HT1080 (cell line): ENCODE data around the gene MMP15. TPM values are rescaled to one million over a fixed set of nuclear protein-coding genes. Genes with fewer than 3 reads are reported as not detected.
"Not testable (repeated sequence)": the region's sequence is repeated elsewhere in the genome, so short reads cannot be mapped to it uniquely, and the experiment has no call there.

Source experiments
- DNase-seq: peaks from one replicate; pipeline ENCODE4 v3.0.0-alpha.2; 2015; ENCODE audit warnings: low read depth
- total RNA-seq: library from RNA; depleted of rRNA; stranded (reverse); fragments of >200 nt; shearing (Covaris generic); gene quantifications from 2 replicates; pipeline ENCODE4 v1.2.3, GENCODE V29; 2014

Gene MMP15
- total RNA-seq, 1 experiment from 2014 or later = 3.6 TPM

GRCh38 chr16:58047557-58048348, 22.2 kb downstream of the MMP15 start:
- no peak for DNase-seq

GRCh38 chr16:58048494-58049231, 23.1 kb downstream of the MMP15 start:
- DNase-seq = no peak

GRCh38 chr16:58049232-58050185, 24.0 kb downstream of the MMP15 start:
- DNase-seq = no peak

- DNase-seq = no peak
Observed at GRCh38 chr16:58051296-58051695, 25.7 kb downstream of the MMP15 start.

- no peak for DNase-seq
Observed at GRCh38 chr16:58051821-58052603, 26.5 kb downstream of the MMP15 start.

GRCh38 chr16:58053682-58054005, 28.1 kb downstream of the MMP15 start:
- DNase-seq = no peak

GRCh38 chr16:58054289-58054688, 28.7 kb downstream of the MMP15 start:
- DNase-seq = no peak

- DNase-seq = no peak
Observed at GRCh38 chr16:58056580-58056979, 31.0 kb downstream of the MMP15 start.

GRCh38 chr16:58057121-58057520, 31.6 kb downstream of the MMP15 start:
- DNase-seq = no peak

- DNase-seq = no peak
Observed at GRCh38 chr16:58057784-58058183, 32.2 kb downstream of the MMP15 start.

GRCh38 chr16:58062821-58063220, 37.3 kb downstream of the MMP15 start:
- DNase-seq = no peak

GRCh38 chr16:58063377-58064076, 38.0 kb downstream of the MMP15 start:
- no peak for DNase-seq

GRCh38 chr16:58070585-58070984, 45.0 kb downstream of the MMP15 start:
- DNase-seq = no peak

- not testable (repeated sequence) for DNase-seq
Observed at GRCh38 chr16:58072134-58072533, 46.6 kb downstream of the MMP15 start.

- DNase-seq = not testable (repeated sequence)
Observed at GRCh38 chr16:58073086-58073485, 47.5 kb downstream of the MMP15 start.

- DNase-seq = no peak
Observed at GRCh38 chr16:58074657-58075056, 49.1 kb downstream of the MMP15 start.

GRCh38 chr16:58076514-58076913, 51.0 kb downstream of the MMP15 start:
- DNase-seq = no peak

GRCh38 chr16:58077796-58078195, 52.2 kb downstream of the MMP15 start:
- no peak for DNase-seq

GRCh38 chr16:58080657-58081056, 55.1 kb downstream of the MMP15 start:
- DNase-seq = not testable (repeated sequence)

GRCh38 chr16:58082381-58082780, 56.8 kb downstream of the MMP15 start:
- no peak for DNase-seq
